Uterus (tissue), 4 donors: ENCODE measurements around the gene LUC7L3. TPM values are rescaled to one million over a fixed set of nuclear protein-coding genes. Genes with fewer than 3 reads are reported as not detected.
"Not testable (repeated sequence)": the region's sequence is repeated elsewhere in the genome, so short reads cannot be mapped to it uniquely, and the experiment has no call there.

Experiments used
- DNase-seq, 2 donors: peaks; one replicate each; pipeline ENCODE4 v3.0.0-alpha.2; 2019 to 2020
- H3K27ac ChIP-seq, 2 donors: fragments of 200-600 bp; sonication (generic); 1 replicate in 1 of 2; 2 replicates in 1 of 2; pipeline ENCODE4 v1.5.1; 2016 to 2018
- H3K27me3 ChIP-seq, 2 donors: fragments of 200-600 bp; sonication (generic); one replicate each; pipeline ENCODE4 v1.5.1; 2018 to 2019; ENCODE audit warnings: control low read depth in 1 of 2
- H3K36me3 ChIP-seq, 2 donors: fragments of 200-600 bp; sonication (generic); one replicate each; pipeline ENCODE4 v1.5.1; 2019; ENCODE audit warnings: control low read depth in 1 of 2
- H3K4me1 ChIP-seq, 2 donors: fragments of 200-600 bp; sonication (generic); one replicate each; pipeline ENCODE4 v1.5.1; 2018 to 2019; ENCODE audit warnings: control low read depth in 1 of 2
- H3K4me3 ChIP-seq, 2 donors: fragments of 200-600 bp; sonication (generic); 1 replicate in 1 of 2; 2 replicates in 1 of 2; pipeline ENCODE4 v1.5.1; 2018 to 2019; ENCODE audit warnings: mild to moderate bottlenecking in 1 of 2
- H3K9me3 ChIP-seq, 2 donors: fragments of 200-600 bp; sonication (generic); one replicate each; pipeline ENCODE4 v1.5.1; 2019; ENCODE audit warnings: control low read depth in 1 of 2
- CTCF ChIP-seq, 4 experiments: fragments of 200-600 bp in 2 of 4; fragments of 450-650 bp in 2 of 4; sonication (generic) in 2 of 4; IDR thresholded peaks; one replicate each; pipeline ENCODE4 v1.5.1; 2016 to 2019; ENCODE audit warnings: antibody characterized with exemption in 4 of 4, mild to moderate bottlenecking in 2 of 4, moderate library complexity in 1 of 4
- POLR2A ChIP-seq, 2 donors: fragments of 450-650 bp; IDR thresholded peaks; one replicate each; pipeline ENCODE4 v1.6.1; 2016; ENCODE audit warnings: antibody characterized with exemption in 2 of 2, mild to moderate bottlenecking in 1 of 2, moderate library complexity in 1 of 2
- intact Hi-C: fragments of 100-400 bp; cut with DNase I; formaldehyde crosslinking; loops from one replicate; pipeline ENCODE4 v1.15.1; 2023; ENCODE audit warnings: low total_unique reads
- total RNA-seq, 4 donors: library from RNA; depleted of rRNA in 3 of 4; stranded (reverse); fragments of >200 nt in 3 of 4; gene quantifications; one replicate each; pipeline versions ENCODE4 v1.1.0 to v1.2.4, GENCODE V29; 2014 to 2023
- donor health status: DM: yes; HTN: yes; CAD: no.

The LUC7L3 gene
- total RNA-seq, 4 donors from 2014 or later, result 98.1 to 221 (median 163) TPM

- intact Hi-C loops, result no loop called here
- no peak for DNase-seq
- H3K36me3 ChIP-seq, result no peaks in the 10 kb centered on the region
- peak overlapping the region; percentile 70 to 85 for H3K4me3 ChIP-seq
- H3K4me1 ChIP-seq, result peaks cover 6% of the 10 kb centered on the region in 2 donors
- H3K9me3 ChIP-seq, result no peaks in the 10 kb centered on the region
- TF ChIP-seq CTCF (IDR thresholded peaks at IDR 0.05) (no peak), POLR2A (IDR thresholded peaks at IDR 0.05) (no peak)
- H3K27me3 ChIP-seq, result no peaks in the 10 kb centered on the region
- H3K27ac ChIP-seq, result peak overlapping the region; percentile 95 to 97
Observed at GRCh38 chr17:50721194-50722010, 2.0 kb downstream of the LUC7L3 start.

GRCh38 chr17:50722746-50723145 is 3.3 kb downstream of the LUC7L3 start:
- TF ChIP-seq POLR2A (IDR thresholded peaks at IDR 0.05) (no peak), CTCF (IDR thresholded peaks at IDR 0.05) (no peak)
- Histone ChIP-seq H3K4me3 (no peak overlapping the region), H3K9me3 (no peaks in the 10 kb centered on the region), H3K27ac (no peak overlapping the region), H3K36me3 (no peaks in the 10 kb centered on the region), H3K27me3 (no peaks in the 10 kb centered on the region), H3K4me1 (peaks cover 6% of the 10 kb centered on the region in 2 donors)
- DNase-seq, result no peak
- intact Hi-C loops, result no loop called here

- H3K27ac ChIP-seq, DNase-seq, H3K27me3 ChIP-seq, H3K36me3 ChIP-seq, intact Hi-C loops, H3K9me3 ChIP-seq, H3K4me3 ChIP-seq: not testable (repeated sequence)
- H3K4me1 ChIP-seq, result peaks cover 6 to 13% of the 10 kb centered on the region in 2 donors
Observed at GRCh38 chr17:50724622-50725021, 5.2 kb downstream of the LUC7L3 start.

- TF ChIP-seq CTCF (IDR thresholded peaks at IDR 0.05), result no peak
- no peak for TF ChIP-seq POLR2A (IDR thresholded peaks at IDR 0.05)
- H3K27me3 ChIP-seq, result no peaks in the 10 kb centered on the region
- no peak overlapping the region for H3K27ac ChIP-seq
- peaks cover 6 to 16% of the 10 kb centered on the region in 2 donors for H3K4me1 ChIP-seq
- H3K9me3 ChIP-seq, result no peaks in the 10 kb centered on the region
- DNase-seq, result no peak
- H3K36me3 ChIP-seq, result no peaks in the 10 kb centered on the region
- intact Hi-C loops, result no loop called here
- H3K4me3 ChIP-seq, result no peak overlapping the region
Observed at GRCh38 chr17:50725769-50726655, 6.6 kb downstream of the LUC7L3 start.

- TF ChIP-seq CTCF (IDR thresholded peaks at IDR 0.05) (no peak), POLR2A (IDR thresholded peaks at IDR 0.05) (no peak)
- H3K27me3 ChIP-seq, result no peaks in the 10 kb centered on the region
- H3K9me3 ChIP-seq, result no peaks in the 10 kb centered on the region
- H3K36me3 ChIP-seq, result no peaks in the 10 kb centered on the region
- intact Hi-C loops, result no loop called here
- DNase-seq, result no peak
- peaks cover 6 to 20% of the 10 kb centered on the region in 2 donors for H3K4me1 ChIP-seq
- no peak overlapping the region for H3K27ac ChIP-seq
- no peak overlapping the region for H3K4me3 ChIP-seq
Observed at GRCh38 chr17:50728112-50728429, 8.7 kb downstream of the LUC7L3 start.
